Measurements from ENCODE around the gene MYL4. TPM values are rescaled to one million over a fixed set of nuclear protein-coding genes. Genes with fewer than 3 reads are reported as not detected.
"Not testable (repeated sequence)": the region's sequence is repeated elsewhere in the genome, so short reads cannot be mapped to it uniquely, and the experiment has no call there.

Gene MYL4
- total RNA-seq (ENCODE audit: insufficient read depth, low replicate concordance) = 48.9 TPM

- peak; percentile 61 for DNase-seq (ENCODE audit: low spot score)
Measured at GRCh38 chr17:47208744-47209488, at the start of gene MYL4. TSS of gene MYL4 (plus strand) at chr17:47209348. CDS start at chr17:47209423, 75 bp downstream.

- DNase-seq (ENCODE audit: low spot score) = no peak
Measured at GRCh38 chr17:47162013-47162622, 47.0 kb upstream of the MYL4 start.

- DNase-seq (ENCODE audit: low spot score) = no peak
Measured at GRCh38 chr17:47164263-47164662, 44.9 kb upstream of the MYL4 start.

GRCh38 chr17:47165137-47165536 lies 44.0 kb upstream of the MYL4 start:
- DNase-seq (ENCODE audit: low spot score) = no peak

- not testable (repeated sequence) for DNase-seq (ENCODE audit: low spot score)
Measured at GRCh38 chr17:47166854-47167253, 42.3 kb upstream of the MYL4 start.

GRCh38 chr17:47168896-47169295 lies 40.3 kb upstream of the MYL4 start:
- not testable (repeated sequence) for DNase-seq (ENCODE audit: low spot score)

GRCh38 chr17:47170710-47171109 lies 38.4 kb upstream of the MYL4 start:
- no peak for DNase-seq (ENCODE audit: low spot score)

GRCh38 chr17:47172696-47173565 lies 36.2 kb upstream of the MYL4 start:
- no peak for DNase-seq (ENCODE audit: low spot score)

GRCh38 chr17:47174823-47175222 lies 34.3 kb upstream of the MYL4 start:
- DNase-seq (ENCODE audit: low spot score) = not testable (repeated sequence)

- no peak for DNase-seq (ENCODE audit: low spot score)
Measured at GRCh38 chr17:47176389-47176826, 32.7 kb upstream of the MYL4 start.

GRCh38 chr17:47177261-47177660 lies 31.9 kb upstream of the MYL4 start:
- no peak for DNase-seq (ENCODE audit: low spot score)

GRCh38 chr17:47179141-47179540 lies 30.0 kb upstream of the MYL4 start:
- no peak for DNase-seq (ENCODE audit: low spot score)

GRCh38 chr17:47180337-47180736 lies 28.8 kb upstream of the MYL4 start:
- no peak for DNase-seq (ENCODE audit: low spot score)

- DNase-seq (ENCODE audit: low spot score) = not testable (repeated sequence)
Measured at GRCh38 chr17:47180988-47181387, 28.2 kb upstream of the MYL4 start.

GRCh38 chr17:47184681-47185080 lies 24.5 kb upstream of the MYL4 start:
- peak; percentile 39 for DNase-seq (ENCODE audit: low spot score)

GRCh38 chr17:47188271-47188875 lies 20.8 kb upstream of the MYL4 start:
- peak; percentile 39 for DNase-seq (ENCODE audit: low spot score)

- peak; percentile 100 for DNase-seq (ENCODE audit: low spot score)
Measured at GRCh38 chr17:47188876-47189731, 20.0 kb upstream of the MYL4 start, which contains the start of gene CDC27. TSS of gene CDC27 (minus strand) at chr17:47189295. CDS start at chr17:47189172, 123 bp downstream.

- DNase-seq (ENCODE audit: low spot score) = no peak
Measured at GRCh38 chr17:47189732-47190237, 19.4 kb upstream of the MYL4 start.

GRCh38 chr17:47190243-47190642 lies 18.9 kb upstream of the MYL4 start:
- no peak for DNase-seq (ENCODE audit: low spot score)

GRCh38 chr17:47190770-47191169 lies 18.4 kb upstream of the MYL4 start:
- no peak for DNase-seq (ENCODE audit: low spot score)

Data from umbilical cord (tissue), 2 donors.